Stimulated activated CD4-positive, alpha-beta T cell treated with anti-CD3 and anti-CD28 coated beads, Interleukin-15, amount 100 ng/mL, for 48 hours (primary cell): ENCODE measurements around the gene CCDC182.

ENCODE experiments used
- DNase-seq, 2 donors: peaks; one replicate each; pipeline ENCODE4 v3.0.0-alpha.2; 2020; ENCODE audit warnings: low read depth in 2 of 2

CCDC182 gene

DNA sequence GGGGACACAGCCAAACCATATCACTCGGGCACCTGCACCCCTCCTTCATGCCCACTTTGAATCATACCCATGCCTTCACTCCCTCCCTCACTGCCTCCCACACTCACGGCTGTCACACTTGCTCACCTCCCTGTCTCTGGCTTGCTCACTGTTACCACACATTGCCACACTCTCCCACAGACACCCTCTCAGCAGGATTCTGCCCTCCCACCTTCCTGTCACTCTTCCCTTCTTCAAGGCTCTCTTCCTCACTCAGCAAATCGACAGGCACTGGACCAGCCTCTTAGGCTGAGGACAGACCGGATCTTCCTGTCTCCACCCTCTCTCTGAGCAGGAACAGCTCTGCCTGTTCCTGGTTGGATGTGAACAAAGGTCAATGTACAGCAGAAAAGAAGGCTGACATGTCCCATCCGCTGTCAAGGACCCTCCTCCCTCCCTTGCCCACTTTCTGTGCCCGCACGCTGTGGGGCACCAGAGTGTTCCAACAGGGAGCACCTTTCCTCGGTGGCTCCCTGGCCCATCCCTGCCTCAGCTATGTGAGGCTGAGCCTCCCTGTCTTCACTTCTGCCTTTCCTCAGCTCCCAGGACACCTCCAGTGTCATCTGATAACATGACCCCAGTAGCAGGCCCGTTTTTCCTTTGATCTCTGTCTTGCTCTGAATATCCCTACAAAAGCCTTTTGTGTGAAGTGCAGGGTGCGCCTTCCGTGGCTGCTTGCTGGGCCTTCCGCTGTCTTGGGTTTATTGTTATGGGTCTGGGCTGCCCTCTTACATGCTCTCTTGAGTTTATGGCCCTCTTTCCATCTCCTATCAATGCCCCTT lies 47.0 kb downstream of the CCDC182 start:
- peak in 1 of 2 donors; percentile 14 for DNase-seq

DNA sequence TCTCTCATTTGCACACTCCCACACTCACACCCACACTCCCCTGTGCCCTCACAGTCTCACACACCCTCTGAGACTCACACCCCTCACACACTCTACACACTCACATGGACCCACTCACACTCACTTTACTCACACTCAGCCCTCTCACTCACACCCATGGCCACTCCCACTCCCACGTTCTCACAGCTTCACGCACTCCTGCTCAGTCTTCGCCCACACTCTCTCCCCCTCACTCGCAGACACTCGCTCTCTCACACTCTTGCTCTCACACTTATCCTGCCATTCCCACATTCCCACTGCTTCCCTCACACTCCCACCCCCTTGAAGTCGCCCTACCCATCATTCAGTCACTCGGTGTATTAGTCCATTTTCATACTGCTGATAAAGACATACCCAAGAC lies 47.9 kb downstream of the CCDC182 start:
- no peak for DNase-seq

DNA sequence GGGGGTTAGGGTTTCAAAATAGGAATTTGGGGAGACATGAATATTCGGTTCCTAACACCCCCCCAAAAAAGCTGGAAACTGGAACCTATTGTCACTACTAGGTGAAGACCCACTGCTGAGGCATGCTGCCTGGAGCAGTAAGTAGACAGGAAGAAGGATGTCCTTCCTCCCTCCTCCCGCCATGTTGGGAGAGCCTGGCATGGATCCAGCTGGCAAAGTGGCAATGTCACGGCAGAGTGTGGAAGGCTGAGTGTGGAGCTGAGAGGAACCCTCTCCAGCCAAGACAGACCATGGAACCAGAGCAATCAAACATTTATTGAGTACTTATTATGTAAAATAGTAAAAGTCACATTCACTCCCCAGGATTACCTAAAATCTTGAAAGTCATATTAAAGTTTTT lies 49.0 kb downstream of the CCDC182 start:
- DNase-seq = no peak
